Ovary (tissue), 9 donors: ENCODE results near the gene STX18. TPM values are rescaled to one million over a fixed set of nuclear protein-coding genes. Genes with fewer than 3 reads are reported as not detected.

ENCODE experiments used
- DNase-seq, 5 donors: peaks; one replicate each; pipeline ENCODE4 v3.0.0-alpha.2; 2019 to 2020
- H3K27ac ChIP-seq, 2 donors: fragments of 200-600 bp; one replicate each; pipeline versions ENCODE4 v1.5.1 to v1.8.0; 2019 to 2022
- H3K27me3 ChIP-seq: fragments of 200-600 bp; one replicate; pipeline ENCODE4 v1.8.0; 2022
- H3K36me3 ChIP-seq: fragments of 200-600 bp; sonication (generic); one replicate; pipeline ENCODE4 v1.5.1; 2019
- H3K4me1 ChIP-seq: one replicate; pipeline ENCODE4 v1.8.1; 2013; ENCODE audit warnings: mild to moderate bottlenecking, moderate library complexity; ENCODE audit not compliant: insufficient read depth
- H3K4me3 ChIP-seq: fragments of 200-600 bp; sonication (generic); one replicate; pipeline ENCODE4 v1.5.1; 2017
- H3K9me3 ChIP-seq, 2 donors: fragments of 200-600 bp in 1 of 2; sonication (generic) in 1 of 2; one replicate each; pipeline versions ENCODE4 v1.5.1 to v1.8.1; 2013 to 2019; ENCODE audit warnings: mild to moderate bottlenecking in 1 of 2, moderate library complexity in 1 of 2
- EP300 ChIP-seq: sonication (generic); formaldehyde crosslinking; IDR thresholded peaks from one replicate; pipeline ENCODE4 v1.6.1; 2017; ENCODE audit warnings: antibody characterized with exemption
- POLR2A ChIP-seq: fragments of 450-650 bp; IDR thresholded peaks from one replicate; pipeline ENCODE4 v1.6.1; 2017; ENCODE audit warnings: antibody characterized with exemption, mild to moderate bottlenecking, moderate library complexity
- WGBS, 3 donors: extraction: QIAGEN DNeasy Blood & Tissue Kit in 1 of 3; methylation state at CpG; one replicate each; pipeline versions ENCODE4 v1.1.5 to v1.1.7; 2013 to 2017; 5-methylcytosine and 5-hydroxymethylcytosine counted together
- intact Hi-C, 4 donors: fragments of 100-400 bp; cut with DNase I; formaldehyde crosslinking; loops; one replicate each; pipeline versions ENCODE4 v1.11.0 to v1.15.1; 2022 to 2023
- polyA plus RNA-seq, 2 donors: library from polyadenylated mRNA; stranded (reverse); fragments of 200-250 nt in 1 of 2; fragments of 350-450 nt in 1 of 2; fragmentation: Illumina TruSeq in 1 of 2; extraction: RNeasy Lipid Tissue Mini Kit (QIAGEN cat#74804) in 1 of 2; gene quantifications; one replicate each; pipeline ENCODE4 v1.2.3, GENCODE V29; 2013 to 2014
- total RNA-seq, 7 donors: library from RNA; depleted of rRNA in 2 of 7; stranded (reverse); fragments of >200 nt in 2 of 7; fragmentation: NEBNext Ultra II Directional in 3 of 7; extraction: Animal tissue kit (Norgen Biotek cat#: 25700) in 3 of 7; gene quantifications; one replicate each; pipeline versions ENCODE4 v1.1.0 to v1.2.4, GENCODE V29; 2016 to 2023
- TF ChIP-seq, protein P1 (sequence below), 3 donors: fragments of 450-650 bp in 2 of 3; fragments of 200-600 bp in 1 of 3; IDR thresholded peaks; one replicate each; pipeline versions ENCODE4 v1.5.1 to v1.8.0; 2016 to 2022; ENCODE audit warnings: antibody characterized with exemption in 3 of 3, mild to moderate bottlenecking in 1 of 3
- donor health status: DM: no; HTN: no; CAD: no; lungs with moderate emphysema.
- donor health status: DM: no; HTN: no; CAD: no.
- donor health status: Bipolar disorder and iron deficiency.
- donor health status: DM: yes; HTN: yes; CAD: no.
- donor health status: DM: no; HTN: no; CAD: no.
- donor health status: DM: yes; HTN: yes; CAD: no.

STX18 gene
- total and polyA plus RNA-seq, 9 donors = 18.1 to 61.4 (median 31.9) TPM

DNA sequence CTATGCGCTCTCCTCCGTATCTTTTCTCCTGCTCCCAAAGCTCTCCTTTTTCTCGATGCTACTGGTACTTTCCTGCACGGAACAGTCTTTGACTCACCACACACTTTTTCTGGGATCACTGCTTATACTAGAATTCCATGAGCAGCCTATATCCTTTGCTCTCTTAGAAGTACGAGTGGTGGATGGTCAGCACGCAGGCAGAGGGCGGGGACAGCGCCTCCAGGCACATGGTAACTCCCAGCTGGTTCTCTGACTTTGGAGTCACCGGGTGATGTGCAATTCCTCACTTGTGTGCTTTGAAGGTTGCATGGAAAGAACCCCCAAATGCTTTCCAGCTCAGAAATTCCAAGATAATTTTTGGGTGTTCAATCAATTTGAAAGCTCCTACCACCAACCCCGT is 56.0 kb downstream of the STX18 start:
- H3K4me1 ChIP-seq = peaks cover 3% of the 10 kb centered on the region
- 87 to 95% (median 89%) methylated on average over 10 of the region's 10 CpGs for WGBS, 3 donors
- H3K4me3 ChIP-seq = no peak overlapping the region
- no peaks in the 10 kb centered on the region for H3K36me3 ChIP-seq
- intact Hi-C loops = loop anchor here in 2 of 4 donors (5.0 kb wide), 1 partner anchor 506 kb away; no protein-coding TSS in a partner anchor
- H3K27me3 ChIP-seq = no peaks in the 10 kb centered on the region
- no peaks in the 10 kb centered on the region for H3K9me3 ChIP-seq
- no peak overlapping the region for H3K27ac ChIP-seq
- no peak for DNase-seq
- TF ChIP-seq POLR2A (no peak), EP300 (no peak)
- TF ChIP-seq, protein P1, sequence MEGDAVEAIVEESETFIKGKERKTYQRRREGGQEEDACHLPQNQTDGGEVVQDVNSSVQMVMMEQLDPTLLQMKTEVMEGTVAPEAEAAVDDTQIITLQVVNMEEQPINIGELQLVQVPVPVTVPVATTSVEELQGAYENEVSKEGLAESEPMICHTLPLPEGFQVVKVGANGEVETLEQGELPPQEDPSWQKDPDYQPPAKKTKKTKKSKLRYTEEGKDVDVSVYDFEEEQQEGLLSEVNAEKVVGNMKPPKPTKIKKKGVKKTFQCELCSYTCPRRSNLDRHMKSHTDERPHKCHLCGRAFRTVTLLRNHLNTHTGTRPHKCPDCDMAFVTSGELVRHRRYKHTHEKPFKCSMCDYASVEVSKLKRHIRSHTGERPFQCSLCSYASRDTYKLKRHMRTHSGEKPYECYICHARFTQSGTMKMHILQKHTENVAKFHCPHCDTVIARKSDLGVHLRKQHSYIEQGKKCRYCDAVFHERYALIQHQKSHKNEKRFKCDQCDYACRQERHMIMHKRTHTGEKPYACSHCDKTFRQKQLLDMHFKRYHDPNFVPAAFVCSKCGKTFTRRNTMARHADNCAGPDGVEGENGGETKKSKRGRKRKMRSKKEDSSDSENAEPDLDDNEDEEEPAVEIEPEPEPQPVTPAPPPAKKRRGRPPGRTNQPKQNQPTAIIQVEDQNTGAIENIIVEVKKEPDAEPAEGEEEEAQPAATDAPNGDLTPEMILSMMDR (IDR thresholded peaks at IDR 0.05) = no peak

DNA sequence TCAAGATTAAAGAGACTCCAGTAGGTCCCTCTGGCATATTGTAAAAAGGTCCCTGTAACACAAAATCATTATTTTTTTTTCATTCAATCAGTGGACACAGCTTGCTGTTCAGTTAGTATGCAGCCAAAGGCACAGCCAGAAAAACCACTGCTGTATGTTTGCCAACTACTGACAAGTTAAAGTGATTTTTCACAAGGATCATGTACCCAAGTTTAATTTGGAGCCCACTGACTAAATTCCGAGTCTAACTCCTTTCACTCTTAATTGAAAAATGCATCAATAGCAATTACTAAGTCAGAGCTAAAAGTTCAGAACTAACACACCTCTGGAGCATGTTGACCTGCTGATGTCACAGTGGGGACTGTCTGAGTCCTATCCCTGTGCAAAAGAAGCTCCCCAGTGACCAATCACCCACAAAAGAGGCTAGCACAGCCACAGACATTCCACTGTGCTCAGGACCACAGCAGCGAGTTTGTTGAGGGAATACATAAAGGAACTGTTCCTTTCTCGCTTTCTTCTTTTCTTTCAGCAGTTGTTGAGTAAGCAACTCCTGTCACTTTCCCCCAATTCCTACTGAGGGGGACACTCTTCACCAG is 60.4 kb downstream of the STX18 start:
- Histone ChIP-seq H3K4me1 (peaks cover 1% of the 10 kb centered on the region), H3K27me3 (no peaks in the 10 kb centered on the region), H3K36me3 (no peaks in the 10 kb centered on the region), H3K4me3 (no peak overlapping the region), H3K9me3 (no peaks in the 10 kb centered on the region), H3K27ac (no peak overlapping the region)
- DNase-seq = no peak
- TF ChIP-seq, protein P1 (IDR thresholded peaks at IDR 0.05) = no peak
- no peak for TF ChIP-seq EP300
- TF ChIP-seq POLR2A = no peak
- WGBS, 3 donors = 72 to 78% (median 76%) methylated on average over 3 of the region's 3 CpGs
- intact Hi-C loops = no loop called here

DNA sequence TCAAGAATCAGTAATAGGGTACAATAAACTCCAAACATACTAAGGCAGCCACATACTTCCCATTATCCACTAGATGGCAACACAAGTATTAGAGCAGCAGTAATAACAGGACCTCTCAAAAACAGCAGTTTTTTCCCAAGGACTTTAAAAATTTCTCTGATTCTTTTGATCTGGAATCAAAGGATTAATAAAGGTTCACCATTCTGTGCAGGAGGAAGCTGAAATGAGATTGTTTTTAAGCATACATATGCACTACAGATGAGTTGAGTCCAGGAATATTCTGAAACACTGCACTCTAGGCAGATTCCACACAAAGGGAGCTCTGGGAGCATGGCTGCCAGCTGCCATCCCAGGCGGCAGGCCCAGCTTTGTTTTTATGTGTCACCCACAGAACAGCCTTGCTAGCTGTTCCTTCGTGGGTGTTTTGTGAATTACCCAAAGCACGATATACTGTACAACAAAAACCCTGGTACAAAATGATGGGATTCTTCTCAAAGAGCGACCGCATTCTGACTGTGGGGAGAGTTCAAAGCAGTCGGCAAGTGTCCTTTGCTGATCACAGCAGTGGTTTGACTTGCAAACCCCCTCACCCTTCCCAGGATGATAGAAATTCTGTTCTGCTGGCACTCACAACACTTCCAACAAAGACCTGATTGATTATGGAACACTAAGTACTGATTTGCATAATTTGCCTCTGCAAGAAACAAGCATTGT is 61.0 kb downstream of the STX18 start:
- H3K27ac ChIP-seq = no peak overlapping the region
- WGBS, 3 donors = 50 to 60% (median 55%) methylated on average over 6 of the region's 6 CpGs
- intact Hi-C loops = no loop called here
- TF ChIP-seq POLR2A (no peak), EP300 (no peak)
- TF ChIP-seq, protein P1 (IDR thresholded peaks at IDR 0.05) = no peak
- H3K36me3 ChIP-seq = no peaks in the 10 kb centered on the region
- no peaks in the 10 kb centered on the region for H3K27me3 ChIP-seq
- no peaks in the 10 kb centered on the region for H3K9me3 ChIP-seq
- no peak overlapping the region for H3K4me3 ChIP-seq
- DNase-seq = no peak
- H3K4me1 ChIP-seq = peaks cover 1% of the 10 kb centered on the region

DNA sequence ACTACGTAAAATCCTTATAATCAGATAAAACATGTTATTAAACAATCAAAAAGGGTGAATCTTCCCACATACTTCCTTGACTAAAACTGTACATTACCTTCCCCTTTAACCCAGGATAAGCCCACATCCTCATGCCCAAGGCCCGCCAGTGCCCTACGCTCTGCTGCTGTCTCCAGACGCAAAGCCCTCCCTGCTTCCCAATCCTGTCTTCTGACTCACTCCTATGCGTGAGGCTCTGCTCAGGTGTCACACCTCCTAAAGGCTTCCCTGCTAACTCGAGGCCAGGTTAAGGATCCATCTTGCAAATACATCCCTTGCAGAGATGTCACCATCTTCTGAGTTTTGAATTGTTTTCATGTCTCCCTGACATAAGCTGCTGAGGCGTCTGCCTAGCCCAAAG is 61.6 kb downstream of the STX18 start:
- H3K36me3 ChIP-seq = no peaks in the 10 kb centered on the region
- no peaks in the 10 kb centered on the region for H3K27me3 ChIP-seq
- no peaks in the 10 kb centered on the region for H3K9me3 ChIP-seq
- no peak overlapping the region for H3K27ac ChIP-seq
- no peak overlapping the region for H3K4me3 ChIP-seq
- intact Hi-C loops = no loop called here
- no peak for TF ChIP-seq EP300
- TF ChIP-seq POLR2A = no peak
- TF ChIP-seq, protein P1 (IDR thresholded peaks at IDR 0.05) = no peak
- 78 to 79% (median 78%) methylated on average over 7 of the region's 7 CpGs for WGBS, 3 donors
- H3K4me1 ChIP-seq = peaks cover 1% of the 10 kb centered on the region
- no peak for DNase-seq
